HEK293 (cell line): ENCODE measurements around the gene BLOC1S5.

Source experiments
- BCL11A ChIP-seq: fragments of 450-650 bp; formaldehyde crosslinking; IDR thresholded peaks from 2 replicates; pipeline ENCODE4 v1.5.1; 2016; ENCODE audit warnings: low read depth, missing biosample characterization, missing genetic modification characterization
- CTCF ChIP-seq: fragments of 450-650 bp; formaldehyde crosslinking; IDR thresholded peaks from 2 replicates; pipeline ENCODE4 v1.5.1; 2016; ENCODE audit warnings: missing biosample characterization, missing genetic modification characterization
- FEZF1 ChIP-seq: fragments of 450-650 bp; formaldehyde crosslinking; IDR thresholded peaks from 2 replicates; pipeline ENCODE4 v1.5.1; 2016; ENCODE audit warnings: missing biosample characterization, missing genetic modification characterization
- GLI4 ChIP-seq: fragments of 450-650 bp; formaldehyde crosslinking; IDR thresholded peaks from 2 replicates; pipeline ENCODE4 v1.5.1; 2016; ENCODE audit warnings: missing biosample characterization, missing genetic modification characterization
- GLIS1 ChIP-seq: fragments of 450-650 bp; formaldehyde crosslinking; IDR thresholded peaks from 2 replicates; pipeline ENCODE4 v1.5.1; 2016; ENCODE audit warnings: missing biosample characterization, missing genetic modification characterization
- HIC1 ChIP-seq: fragments of 450-650 bp; formaldehyde crosslinking; IDR thresholded peaks from 2 replicates; pipeline ENCODE4 v1.5.1; 2016; ENCODE audit warnings: missing biosample characterization, missing genetic modification characterization
- KLF1 ChIP-seq: fragments of 450-650 bp; formaldehyde crosslinking; IDR thresholded peaks from 2 replicates; pipeline ENCODE4 v1.5.1; 2016; ENCODE audit warnings: missing biosample characterization, missing genetic modification characterization
- KLF10 ChIP-seq: fragments of 450-650 bp; IDR thresholded peaks from 2 replicates; pipeline ENCODE4 v1.5.1; 2018; ENCODE audit warnings: missing biosample characterization, mild to moderate bottlenecking, missing genetic modification characterization
- KLF17 ChIP-seq: fragments of 450-650 bp; formaldehyde crosslinking; IDR thresholded peaks from 2 replicates; pipeline ENCODE4 v1.5.1; 2016; ENCODE audit warnings: missing biosample characterization, missing genetic modification characterization
- MZF1 ChIP-seq: fragments of 450-650 bp; formaldehyde crosslinking; IDR thresholded peaks from 2 replicates; pipeline ENCODE4 v1.5.1; 2017; ENCODE audit warnings: missing biosample characterization, missing genetic modification characterization, borderline replicate concordance
- SP3 ChIP-seq: fragments of 450-650 bp; formaldehyde crosslinking; IDR thresholded peaks from 2 replicates; pipeline ENCODE4 v1.5.1; 2016; ENCODE audit warnings: missing biosample characterization, missing genetic modification characterization
- WT1 ChIP-seq: fragments of 450-650 bp; formaldehyde crosslinking; IDR thresholded peaks from 2 replicates; pipeline ENCODE4 v1.5.1; 2016; ENCODE audit warnings: missing biosample characterization, missing genetic modification characterization
- ZBTB10 ChIP-seq: fragments of 450-650 bp; formaldehyde crosslinking; IDR thresholded peaks from 2 replicates; pipeline ENCODE4 v1.5.1; 2016; ENCODE audit warnings: missing biosample characterization, missing genetic modification characterization
- ZBTB7A ChIP-seq: fragments of 450-650 bp; formaldehyde crosslinking; IDR thresholded peaks from 2 replicates; pipeline ENCODE4 v1.5.1; 2016; ENCODE audit warnings: low read depth, missing biosample characterization, missing genetic modification characterization
- ZEB2 ChIP-seq: fragments of 450-650 bp; formaldehyde crosslinking; IDR thresholded peaks from 2 replicates; pipeline ENCODE4 v1.5.1; 2016; ENCODE audit warnings: missing biosample characterization, missing genetic modification characterization
- ZNF302 ChIP-seq: fragments of 450-650 bp; formaldehyde crosslinking; IDR thresholded peaks from 2 replicates; pipeline ENCODE4 v1.5.1; 2016; ENCODE audit warnings: missing biosample characterization, missing genetic modification characterization, low read depth
- ZNF335 ChIP-seq: fragments of 450-650 bp; formaldehyde crosslinking; conservative IDR thresholded peaks from 2 replicates; pipeline ENCODE4 v1.5.1; 2016; ENCODE audit warnings: missing biosample characterization, missing genetic modification characterization
- ZNF488 ChIP-seq: fragments of 450-650 bp; formaldehyde crosslinking; IDR thresholded peaks from 2 replicates; pipeline ENCODE4 v1.5.1; 2016; ENCODE audit warnings: missing biosample characterization, missing genetic modification characterization
- ZNF548 ChIP-seq: fragments of 450-650 bp; formaldehyde crosslinking; IDR thresholded peaks from 2 replicates; pipeline ENCODE4 v1.5.1; 2016; ENCODE audit warnings: missing biosample characterization, missing genetic modification characterization
- ZNF561 ChIP-seq: fragments of 450-650 bp; IDR thresholded peaks from 2 replicates; pipeline ENCODE4 v1.5.1; 2018; ENCODE audit warnings: missing biosample characterization, missing genetic modification characterization, borderline replicate concordance
- ZNF629 ChIP-seq: fragments of 450-650 bp; formaldehyde crosslinking; IDR thresholded peaks from 2 replicates; pipeline ENCODE4 v1.5.1; 2017; ENCODE audit warnings: missing biosample characterization, missing genetic modification characterization
- ZNF776 ChIP-seq: fragments of 450-650 bp; formaldehyde crosslinking; IDR thresholded peaks from 2 replicates; pipeline ENCODE4 v1.5.0; 2017; ENCODE audit warnings: missing biosample characterization, missing genetic modification characterization, borderline replicate concordance
- ZNF792 ChIP-seq: fragments of 450-650 bp; formaldehyde crosslinking; IDR thresholded peaks from 2 replicates; pipeline ENCODE4 v1.5.1; 2016; ENCODE audit warnings: missing biosample characterization, missing genetic modification characterization
- TF ChIP-seq, protein P1 (sequence below): fragments of 450-650 bp; formaldehyde crosslinking; IDR thresholded peaks from 2 replicates; pipeline ENCODE4 v1.5.1; 2017; ENCODE audit warnings: missing biosample characterization, mild to moderate bottlenecking, missing genetic modification characterization, moderate library complexity
- TF ChIP-seq, protein P2 (sequence below): fragments of 450-650 bp; formaldehyde crosslinking; IDR thresholded peaks from 2 replicates; pipeline ENCODE4 v1.5.1; 2016; ENCODE audit warnings: missing biosample characterization, missing genetic modification characterization
- TF ChIP-seq, protein P3 (sequence below): fragments of 450-650 bp; formaldehyde crosslinking; IDR thresholded peaks from 2 replicates; pipeline ENCODE4 v1.5.1; 2017; ENCODE audit warnings: missing biosample characterization, missing genetic modification characterization

BLOC1S5 gene

GRCh38 chr6:7996538-7997111 is 67.6 kb downstream of the BLOC1S5 start (continued):
- TF ChIP-seq, protein P1, sequence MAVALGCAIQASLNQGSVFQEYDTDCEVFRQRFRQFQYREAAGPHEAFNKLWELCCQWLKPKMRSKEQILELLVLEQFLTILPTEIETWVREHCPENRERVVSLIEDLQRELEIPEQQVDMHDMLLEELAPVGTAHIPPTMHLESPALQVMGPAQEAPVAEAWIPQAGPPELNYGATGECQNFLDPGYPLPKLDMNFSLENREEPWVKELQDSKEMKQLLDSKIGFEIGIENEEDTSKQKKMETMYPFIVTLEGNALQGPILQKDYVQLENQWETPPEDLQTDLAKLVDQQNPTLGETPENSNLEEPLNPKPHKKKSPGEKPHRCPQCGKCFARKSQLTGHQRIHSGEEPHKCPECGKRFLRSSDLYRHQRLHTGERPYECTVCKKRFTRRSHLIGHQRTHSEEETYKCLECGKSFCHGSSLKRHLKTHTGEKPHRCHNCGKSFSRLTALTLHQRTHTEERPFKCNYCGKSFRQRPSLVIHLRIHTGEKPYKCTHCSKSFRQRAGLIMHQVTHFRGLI (tag by site-specific recombination), result 0 out of 2 replicates have a peak, but pooled peaks have one; percentile 40
- TF ChIP-seq ZBTB7A (tag by site-specific recombination) (no peak), SP3 (no peak), ZNF792 (0 out of 2 replicates have a peak, but pooled peaks have one; percentile 24), ZNF302 (tag by site-specific recombination) (no peak), GLI4 (no peak), ZNF488 (no peak), HIC1 (tag by site-specific recombination) (peak; percentile 62), GLIS1 (tag by site-specific recombination) (0 out of 2 replicates have a peak, but pooled peaks have one; percentile 52), ZNF629 (tag by site-specific recombination) (peak; percentile 95), ZNF548 (tag by site-specific recombination) (no peak), ZNF561 (tag by site-specific recombination) (no peak), MZF1 (tag by site-specific recombination) (peak; percentile 79), KLF10 (tag by site-specific recombination) (no peak), ZNF776 (tag by site-specific recombination) (no peak), ZBTB10 (no peak), KLF1 (tag by site-specific recombination) (0 out of 2 replicates have a peak, but pooled peaks have one; percentile 24), WT1 (tag by site-specific recombination) (0 out of 2 replicates have a peak, but pooled peaks have one; percentile 8), ZNF335 (peak; percentile 74), ZEB2 (tag by site-specific recombination) (peak; percentile 76), FEZF1 (tag by site-specific recombination) (no peak), CTCF (tag by site-specific recombination) (peak; percentile 18; the same call in 1 of the 2 replicates), KLF17 (peak; percentile 39; the same call in 1 of the 2 replicates), BCL11A (0 out of 2 replicates have a peak, but pooled peaks have one; percentile 21)
- TF ChIP-seq, protein P2, sequence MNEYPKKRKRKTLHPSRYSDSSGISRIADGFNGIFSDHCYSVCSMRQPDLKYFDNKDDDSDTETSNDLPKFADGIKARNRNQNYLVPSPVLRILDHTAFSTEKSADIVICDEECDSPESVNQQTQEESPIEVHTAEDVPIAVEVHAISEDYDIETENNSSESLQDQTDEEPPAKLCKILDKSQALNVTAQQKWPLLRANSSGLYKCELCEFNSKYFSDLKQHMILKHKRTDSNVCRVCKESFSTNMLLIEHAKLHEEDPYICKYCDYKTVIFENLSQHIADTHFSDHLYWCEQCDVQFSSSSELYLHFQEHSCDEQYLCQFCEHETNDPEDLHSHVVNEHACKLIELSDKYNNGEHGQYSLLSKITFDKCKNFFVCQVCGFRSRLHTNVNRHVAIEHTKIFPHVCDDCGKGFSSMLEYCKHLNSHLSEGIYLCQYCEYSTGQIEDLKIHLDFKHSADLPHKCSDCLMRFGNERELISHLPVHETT (tag by site-specific recombination), result peak; percentile 41; the same call in 1 of the 2 replicates
- TF ChIP-seq, protein P3, sequence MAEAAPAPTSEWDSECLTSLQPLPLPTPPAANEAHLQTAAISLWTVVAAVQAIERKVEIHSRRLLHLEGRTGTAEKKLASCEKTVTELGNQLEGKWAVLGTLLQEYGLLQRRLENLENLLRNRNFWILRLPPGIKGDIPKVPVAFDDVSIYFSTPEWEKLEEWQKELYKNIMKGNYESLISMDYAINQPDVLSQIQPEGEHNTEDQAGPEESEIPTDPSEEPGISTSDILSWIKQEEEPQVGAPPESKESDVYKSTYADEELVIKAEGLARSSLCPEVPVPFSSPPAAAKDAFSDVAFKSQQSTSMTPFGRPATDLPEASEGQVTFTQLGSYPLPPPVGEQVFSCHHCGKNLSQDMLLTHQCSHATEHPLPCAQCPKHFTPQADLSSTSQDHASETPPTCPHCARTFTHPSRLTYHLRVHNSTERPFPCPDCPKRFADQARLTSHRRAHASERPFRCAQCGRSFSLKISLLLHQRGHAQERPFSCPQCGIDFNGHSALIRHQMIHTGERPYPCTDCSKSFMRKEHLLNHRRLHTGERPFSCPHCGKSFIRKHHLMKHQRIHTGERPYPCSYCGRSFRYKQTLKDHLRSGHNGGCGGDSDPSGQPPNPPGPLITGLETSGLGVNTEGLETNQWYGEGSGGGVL, result peak; percentile 70
